Activated CD4-positive, alpha-beta memory T cell treated with anti-CD3 and anti-CD28 coated beads for 36 hours (primary cell): ENCODE results near the gene IP6K1. TPM values are rescaled to one million over a fixed set of nuclear protein-coding genes. Genes with fewer than 3 reads are reported as not detected.
"Not testable (repeated sequence)": the region's sequence is repeated elsewhere in the genome, so short reads cannot be mapped to it uniquely, and the experiment has no call there.

ENCODE experiments used
- CTCF ChIA-PET: fragments of 350-600 bp; sonication (Branson Sonifier 250); formaldehyde crosslinking; loops from one replicate; lab custom pipeline; 2021; ENCODE audit warnings: antibody characterized with exemption, inconsistent platforms; lab: Charles Lee
- POLR2A ChIA-PET: fragments of 350-600 bp; sonication (Branson Sonifier 250); formaldehyde crosslinking; loops from one replicate; lab custom pipeline; 2021; ENCODE audit warnings: antibody characterized with exemption; lab: Charles Lee
- DNase-seq: peaks from one replicate; pipeline ENCODE4 v3.0.0-alpha.2; 2020
- H3K27ac Mint-ChIP-seq: one replicate; pipeline ENCODE4 v1.8.0; 2021; ENCODE audit warnings: mixed read lengths
- H3K27me3 Mint-ChIP-seq: one replicate; pipeline ENCODE4 v1.8.0; 2021; ENCODE audit warnings: mixed read lengths
- H3K36me3 Mint-ChIP-seq: one replicate; pipeline ENCODE4 v1.8.0; 2021; ENCODE audit warnings: mixed read lengths
- H3K4me1 Mint-ChIP-seq: one replicate; pipeline ENCODE4 v1.8.0; 2021; ENCODE audit warnings: low read depth, mixed read lengths
- H3K4me3 Mint-ChIP-seq: one replicate; pipeline ENCODE4 v1.8.0; 2021; ENCODE audit warnings: mild to moderate bottlenecking, mixed read lengths
- H3K9me3 Mint-ChIP-seq: one replicate; pipeline ENCODE4 v1.8.0; 2021; ENCODE audit warnings: mixed read lengths
- intact Hi-C: fragments of 100-400 bp; cut with micrococcal nuclease; formaldehyde crosslinking; loops from one replicate; pipeline ENCODE4 v1.15.1; 2023
- total RNA-seq, 2 experiments: library from RNA; stranded (reverse); gene quantifications; one replicate each; pipeline ENCODE4 v1.2.3, GENCODE V29; 2021

Gene IP6K1
- total RNA-seq, 2 experiments from 2014 or later = 28.8 to 29.3 TPM

DNA sequence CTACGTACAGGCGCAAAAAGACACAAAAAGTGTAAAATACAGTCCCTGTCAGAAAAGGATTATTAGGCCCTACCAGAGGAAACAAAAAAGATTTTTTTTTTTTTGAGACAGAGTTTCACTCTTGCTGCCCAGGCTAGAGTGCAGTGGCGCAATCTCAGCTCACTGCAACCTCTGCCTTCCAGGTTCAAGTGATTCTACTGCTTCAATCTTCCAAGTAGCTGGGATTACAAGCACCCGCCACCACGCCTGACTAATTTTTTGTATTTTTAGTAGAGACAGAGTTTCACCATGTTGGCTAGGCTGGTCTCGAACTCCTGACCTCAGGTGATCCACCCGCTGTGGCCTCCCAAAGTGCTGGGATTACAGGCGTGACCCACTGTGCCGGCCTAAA, 5.4 kb downstream of the IP6K1 start:
- CTCF ChIA-PET = interaction anchor here (1.0 kb wide), 1 partner anchor 38 kb away, joined by 3 read pairs; no protein-coding TSS in a partner anchor

DNA sequence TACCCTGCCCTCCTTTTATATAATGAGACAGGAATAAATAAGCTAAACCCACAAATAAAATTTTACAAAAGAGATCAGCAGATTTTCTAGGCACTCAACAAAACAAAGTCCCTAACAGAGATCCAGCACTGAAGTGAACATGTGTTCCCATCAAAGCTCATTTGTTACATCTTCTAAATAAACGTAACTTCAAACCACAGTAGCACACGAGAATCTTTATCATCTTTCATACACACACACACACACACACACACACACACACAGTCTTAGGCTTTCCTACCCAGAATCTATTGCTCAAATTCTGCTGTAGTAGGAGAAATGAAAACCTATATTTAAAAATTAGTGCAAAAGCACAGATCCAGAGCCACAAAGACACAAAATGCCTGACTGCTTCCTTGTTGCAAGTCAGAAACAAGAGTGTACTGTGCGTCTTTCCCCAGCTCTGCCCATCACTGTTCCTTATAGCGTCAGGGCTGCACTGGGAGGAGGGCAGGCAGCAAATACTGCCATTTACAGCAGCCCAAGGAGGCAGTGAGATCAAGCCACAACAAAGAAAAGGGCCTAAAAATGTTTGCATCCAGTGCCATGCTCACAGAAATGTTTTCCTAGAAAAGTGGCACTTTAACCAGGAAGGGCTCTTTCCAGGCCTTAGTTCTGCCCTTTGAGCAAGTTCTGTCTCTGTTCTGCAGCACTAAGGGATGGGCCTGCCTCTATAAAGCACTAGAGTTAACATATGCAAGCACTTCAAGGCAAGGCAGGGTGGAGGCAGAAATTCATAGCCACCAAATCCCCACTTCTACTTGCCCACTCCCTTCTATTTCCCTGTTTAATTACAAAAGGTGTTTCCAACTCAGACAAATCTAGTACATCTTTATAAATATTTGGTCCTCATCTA, 6.0 kb downstream of the IP6K1 start:
- intact Hi-C loops = no loop called here
- H3K27me3 Mint-ChIP-seq = no peaks in the 10 kb centered on the region
- peaks cover 20% of the 10 kb centered on the region for H3K36me3 Mint-ChIP-seq
- POLR2A ChIA-PET = interaction anchor here (0.6 kb wide), 1 partner anchor 252 kb away, joined by 4 read pairs; no protein-coding TSS in a partner anchor
- H3K4me1 Mint-ChIP-seq = peaks cover 39% of the 10 kb centered on the region
- CTCF ChIA-PET = interaction anchor here (0.9 to 1.0 kb wide), 2 partner anchors 37 to 59 kb away, joined by 3 read pairs; no protein-coding TSS in a partner anchor
- H3K4me3 Mint-ChIP-seq = no peak overlapping the region
- H3K9me3 Mint-ChIP-seq = no peaks in the 10 kb centered on the region
- DNase-seq = no peak
- H3K27ac Mint-ChIP-seq = no peak overlapping the region

More for the DNA sequence above, 5.4 kb downstream of the IP6K1 start:
- POLR2A ChIA-PET = interaction anchor here (0.6 kb wide), 2 partner anchors 15 to 253 kb away, joined by 4 to 5 read pairs; no protein-coding TSS in a partner anchor
- intact Hi-C loops, H3K27ac Mint-ChIP-seq, DNase-seq, H3K9me3 Mint-ChIP-seq, H3K4me3 Mint-ChIP-seq, H3K27me3 Mint-ChIP-seq: not testable (repeated sequence)
- Mint-ChIP-seq H3K36me3 (peaks cover 24% of the 10 kb centered on the region), H3K4me1 (peaks cover 38% of the 10 kb centered on the region)

DNA sequence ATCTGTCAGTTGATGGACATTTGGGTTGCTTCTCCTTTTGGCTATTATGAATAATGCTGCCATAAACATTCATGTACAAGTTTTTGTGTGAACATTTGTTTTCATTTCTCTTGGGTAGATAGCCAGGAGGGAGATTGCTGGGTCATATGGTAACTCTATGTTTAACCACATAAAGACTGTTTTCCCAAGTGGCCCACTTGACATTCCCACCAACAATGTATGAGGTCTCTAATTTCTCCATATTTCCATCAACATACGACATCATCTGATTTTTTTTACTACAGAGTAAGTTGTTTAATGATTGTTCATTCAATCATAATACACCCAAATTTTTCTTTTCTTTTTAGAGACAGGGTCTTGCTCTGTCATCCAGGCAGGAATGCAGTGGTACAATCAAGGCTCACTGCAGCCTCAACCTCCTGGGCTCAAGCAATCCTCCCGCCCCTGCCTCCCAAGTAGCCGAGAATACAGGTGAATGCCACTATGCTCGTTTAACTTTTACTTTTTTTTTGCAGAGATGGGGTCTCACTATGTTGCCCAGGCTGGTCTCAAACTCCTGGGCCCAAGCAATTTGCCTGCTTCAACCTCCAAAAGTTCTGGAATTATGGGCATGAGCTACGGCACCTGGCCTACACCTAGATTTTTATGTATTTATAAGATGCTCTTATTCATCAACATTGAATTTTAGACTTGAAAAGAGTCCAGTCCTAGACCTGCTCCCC, 6.8 kb downstream of the IP6K1 start:
- ChIA-PET POLR2A (no interaction called here), CTCF (interaction anchor here (0.9 to 1.0 kb wide), 2 partner anchors 37 to 60 kb away, joined by 3 read pairs; no protein-coding TSS in a partner anchor)
- no peaks in the 10 kb centered on the region for H3K9me3 Mint-ChIP-seq
- DNase-seq = no peak
- peaks cover 42% of the 10 kb centered on the region for H3K4me1 Mint-ChIP-seq
- H3K36me3 Mint-ChIP-seq = peaks cover 15% of the 10 kb centered on the region
- H3K27ac Mint-ChIP-seq = no peak overlapping the region
- intact Hi-C loops = no loop called here
- no peaks in the 10 kb centered on the region for H3K27me3 Mint-ChIP-seq
- no peak overlapping the region for H3K4me3 Mint-ChIP-seq

DNA sequence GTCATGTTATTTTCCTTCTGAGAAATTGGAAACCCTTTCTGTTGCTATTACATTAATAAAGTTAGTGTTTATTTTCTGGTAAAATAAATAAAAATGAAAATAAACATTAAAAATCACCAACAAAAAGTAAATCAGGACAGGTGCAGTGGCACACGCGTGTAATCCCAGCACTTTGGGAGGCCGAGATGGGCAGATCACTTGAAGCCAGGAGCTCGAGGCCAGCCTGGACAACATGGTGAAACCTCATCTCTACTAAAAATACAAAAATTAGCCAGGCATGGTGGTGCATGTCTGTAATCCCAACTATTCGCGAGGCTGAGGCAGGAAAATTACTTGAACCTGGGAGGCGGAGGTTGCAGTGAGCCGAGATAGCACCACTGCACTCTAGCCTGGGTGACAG, 10.2 kb downstream of the IP6K1 start:
- H3K9me3 Mint-ChIP-seq, DNase-seq, CTCF ChIA-PET, H3K27me3 Mint-ChIP-seq, H3K4me3 Mint-ChIP-seq, H3K27ac Mint-ChIP-seq, H3K36me3 Mint-ChIP-seq, intact Hi-C loops: not testable (repeated sequence)
- POLR2A ChIA-PET = interaction anchor here (1.3 kb wide), 1 partner anchor 10 kb away, joined by 4 read pairs; the partner anchor contains the start of gene IP6K1
- peaks cover 42% of the 10 kb centered on the region for H3K4me1 Mint-ChIP-seq

DNA sequence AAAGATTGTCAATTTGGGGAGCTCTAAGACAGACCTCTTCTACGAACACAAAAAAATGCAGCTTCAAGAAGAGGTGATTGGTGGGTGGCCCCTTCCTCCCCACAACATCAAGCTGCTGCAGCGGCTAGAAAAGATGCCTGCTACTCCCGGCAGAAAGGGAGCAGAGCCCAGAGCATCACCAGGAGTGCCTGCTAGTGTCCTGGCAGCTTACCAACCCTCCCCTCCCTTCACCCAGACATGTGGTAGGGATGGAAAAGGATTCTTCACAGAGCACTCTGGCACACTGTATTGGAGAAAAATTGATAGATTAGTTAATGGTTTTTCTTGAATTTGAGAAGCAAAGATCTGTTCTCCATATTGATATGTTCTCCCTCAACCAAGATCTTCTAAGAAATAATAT, 10.8 kb downstream of the IP6K1 start:
- peaks cover 37% of the 10 kb centered on the region for H3K4me1 Mint-ChIP-seq
- CTCF ChIA-PET = no interaction called here
- no peak overlapping the region for H3K4me3 Mint-ChIP-seq
- POLR2A ChIA-PET = interaction anchor here (1.3 kb wide), 1 partner anchor 11 kb away, joined by 4 read pairs; the partner anchor contains the start of gene IP6K1
- no peak for DNase-seq
- no peak overlapping the region for H3K27ac Mint-ChIP-seq
- H3K9me3 Mint-ChIP-seq = no peaks in the 10 kb centered on the region
- intact Hi-C loops = no loop called here
- peaks cover 1% of the 10 kb centered on the region for H3K36me3 Mint-ChIP-seq
- no peaks in the 10 kb centered on the region for H3K27me3 Mint-ChIP-seq

DNA sequence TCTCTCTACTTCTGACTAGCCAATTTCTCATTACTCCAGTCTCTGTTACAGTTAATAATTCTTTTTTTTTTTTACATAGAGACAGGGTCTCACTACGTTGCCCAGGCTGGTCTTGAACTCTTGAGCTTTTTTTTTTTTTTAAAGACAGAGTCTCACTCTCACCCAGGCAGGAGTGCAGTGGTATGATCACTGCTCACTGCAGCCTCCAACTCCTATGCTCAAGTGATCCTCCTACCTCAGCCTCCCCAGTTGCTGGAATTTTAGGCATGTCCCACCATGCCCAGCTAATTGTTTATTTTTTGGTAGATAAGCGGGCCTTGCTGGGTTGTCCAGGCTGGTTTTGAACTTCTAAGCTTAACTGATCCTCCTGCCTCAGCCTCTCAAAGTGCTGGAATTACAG, 13.6 kb downstream of the IP6K1 start:
- Mint-ChIP-seq H3K27ac (no peak overlapping the region), H3K36me3 (peaks cover 8% of the 10 kb centered on the region), H3K4me3 (no peak overlapping the region), H3K4me1 (peaks cover 40% of the 10 kb centered on the region), H3K9me3 (no peaks in the 10 kb centered on the region), H3K27me3 (no peaks in the 10 kb centered on the region)
- no peak for DNase-seq
- ChIA-PET CTCF (interaction anchor here (0.8 to 1.4 kb wide), 2 partner anchors 67 to 528 kb away, joined by 3 read pairs; no protein-coding TSS in a partner anchor), POLR2A (no interaction called here)
- intact Hi-C loops = no loop called here

DNA sequence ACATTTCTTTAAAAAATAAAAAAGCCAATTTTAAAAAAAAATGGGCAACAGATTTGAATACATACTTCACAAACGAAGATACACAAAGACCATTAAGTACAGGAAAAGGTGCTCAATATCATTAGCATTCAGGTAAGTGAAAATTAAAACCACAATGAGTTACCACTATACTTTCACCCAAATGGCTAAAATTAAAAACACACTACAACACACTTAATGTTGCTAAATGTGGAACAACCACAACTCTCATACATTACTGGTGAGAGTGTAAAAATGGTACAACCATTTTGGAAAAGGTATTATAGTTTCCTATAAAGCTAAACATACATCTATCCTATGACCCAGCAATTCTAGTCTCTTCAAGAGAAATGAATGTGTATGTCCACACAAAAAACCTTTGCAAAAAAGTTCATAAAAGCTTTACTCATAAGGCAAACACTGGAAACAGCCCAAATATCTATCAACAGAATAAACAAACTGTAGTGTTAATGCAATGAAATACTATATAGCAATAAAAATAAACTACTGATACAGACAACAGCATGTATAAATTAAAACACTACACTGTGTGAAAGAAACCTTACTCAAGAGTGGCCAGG, 14.9 kb downstream of the IP6K1 start:
- no peak overlapping the region for H3K4me3 Mint-ChIP-seq
- intact Hi-C loops = no loop called here
- peaks cover 7% of the 10 kb centered on the region for H3K36me3 Mint-ChIP-seq
- H3K27me3 Mint-ChIP-seq = no peaks in the 10 kb centered on the region
- H3K4me1 Mint-ChIP-seq = peaks cover 38% of the 10 kb centered on the region
- no peak for DNase-seq
- H3K27ac Mint-ChIP-seq = no peak overlapping the region
- ChIA-PET POLR2A (no interaction called here), CTCF (interaction anchor here (1.4 kb wide), 1 partner anchor 68 kb away, joined by 4 read pairs; no protein-coding TSS in a partner anchor)
- H3K9me3 Mint-ChIP-seq = no peaks in the 10 kb centered on the region

DNA sequence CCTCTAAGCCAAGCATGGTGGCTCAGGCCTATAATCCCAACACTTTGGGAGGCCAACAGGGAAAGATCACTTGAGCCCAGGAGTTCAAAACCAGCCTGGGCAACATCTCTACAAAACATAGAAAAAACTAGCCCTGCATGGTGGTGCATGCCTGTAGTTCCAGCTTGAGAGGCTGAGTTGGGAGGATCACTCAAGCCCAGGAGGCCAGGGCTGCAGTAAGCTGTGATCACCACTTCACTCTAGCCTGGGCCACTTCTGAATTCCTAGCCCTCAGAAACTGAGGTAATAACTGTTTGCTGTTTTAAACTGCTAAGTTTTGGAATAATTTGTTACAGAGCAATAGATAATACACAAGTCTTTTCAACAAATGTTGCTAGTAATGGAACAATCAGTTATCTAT, 16.4 kb downstream of the IP6K1 start:
- no peak for DNase-seq
- Mint-ChIP-seq H3K4me1 (peaks cover 31% of the 10 kb centered on the region), H3K27ac (peak overlapping the region; percentile 34), H3K36me3 (peaks cover 9% of the 10 kb centered on the region), H3K4me3 (no peak overlapping the region), H3K27me3 (no peaks in the 10 kb centered on the region), H3K9me3 (no peaks in the 10 kb centered on the region)
- POLR2A ChIA-PET = no interaction called here
- CTCF ChIA-PET = interaction anchor here (0.9 to 2.1 kb wide), 2 partner anchors 33 to 69 kb away, joined by 3 to 5 read pairs; partner anchors contain the start of gene INKA1
- intact Hi-C loops = no loop called here

DNA sequence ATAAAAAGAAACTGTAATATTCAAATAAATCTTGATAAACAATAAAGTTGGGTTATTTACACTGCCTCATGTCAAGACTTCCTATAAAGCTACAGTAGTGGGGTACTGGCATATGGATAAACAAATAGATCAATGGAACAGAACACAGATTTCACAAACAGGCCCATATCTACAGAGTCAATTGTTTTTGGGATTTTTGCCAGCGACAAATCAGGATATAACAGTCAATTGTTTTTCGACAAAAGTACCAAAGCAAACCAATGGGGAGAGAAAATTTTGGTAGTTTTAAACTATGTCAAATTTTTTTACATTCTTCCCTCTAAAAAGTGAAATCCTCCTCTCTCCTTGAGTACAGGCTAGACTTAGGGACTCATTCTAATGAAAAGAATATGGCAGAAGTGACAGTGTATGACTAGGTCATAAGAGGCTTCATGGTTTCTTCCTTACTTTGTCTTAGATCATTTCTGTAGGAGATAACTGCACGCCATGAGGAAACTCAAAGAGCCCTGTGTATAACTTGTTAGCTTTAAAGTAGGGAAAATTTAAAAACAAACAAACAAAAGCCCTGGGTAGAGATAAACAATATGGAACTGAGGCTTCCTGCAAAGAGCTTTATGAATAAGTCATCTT, 16.9 kb downstream of the IP6K1 start:
- intact Hi-C loops = no loop called here
- DNase-seq = no peak
- Mint-ChIP-seq H3K4me1 (peaks cover 26% of the 10 kb centered on the region), H3K4me3 (no peak overlapping the region), H3K27me3 (no peaks in the 10 kb centered on the region), H3K27ac (no peak overlapping the region), H3K36me3 (peaks cover 11% of the 10 kb centered on the region), H3K9me3 (no peaks in the 10 kb centered on the region)
- CTCF ChIA-PET = interaction anchor here (2.1 kb wide), 1 partner anchor 70 kb away, joined by 5 read pairs; no protein-coding TSS in a partner anchor
- POLR2A ChIA-PET = no interaction called here

DNA sequence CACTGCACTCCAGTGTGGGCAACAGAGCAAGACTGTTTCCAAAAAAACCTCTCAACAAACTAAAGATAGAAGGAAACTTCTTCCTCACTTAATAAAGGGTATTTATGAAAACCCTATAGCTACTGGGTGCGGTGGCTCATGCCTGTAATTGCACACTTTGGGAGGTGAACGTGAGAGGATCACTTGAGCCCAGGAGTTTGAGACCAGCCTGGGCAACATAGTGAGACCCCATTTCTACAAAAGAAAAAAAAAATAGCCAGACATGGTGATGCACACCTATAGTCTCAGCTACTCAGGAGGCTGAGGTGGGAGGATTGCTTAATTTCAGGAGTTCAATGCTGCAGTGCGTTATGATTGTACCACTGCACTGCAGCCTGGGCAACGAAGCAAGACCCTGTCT, 22.4 kb downstream of the IP6K1 start:
- intact Hi-C loops = no loop called here
- no peak for DNase-seq
- Mint-ChIP-seq H3K27ac (no peak overlapping the region), H3K27me3 (no peaks in the 10 kb centered on the region), H3K36me3 (peaks cover 4% of the 10 kb centered on the region), H3K9me3 (no peaks in the 10 kb centered on the region), H3K4me1 (peaks cover 3% of the 10 kb centered on the region), H3K4me3 (no peak overlapping the region)
- ChIA-PET POLR2A (no interaction called here), CTCF (interaction anchor here (0.6 kb wide), 1 partner anchor 10 kb away, joined by 3 read pairs; no protein-coding TSS in a partner anchor)

DNA sequence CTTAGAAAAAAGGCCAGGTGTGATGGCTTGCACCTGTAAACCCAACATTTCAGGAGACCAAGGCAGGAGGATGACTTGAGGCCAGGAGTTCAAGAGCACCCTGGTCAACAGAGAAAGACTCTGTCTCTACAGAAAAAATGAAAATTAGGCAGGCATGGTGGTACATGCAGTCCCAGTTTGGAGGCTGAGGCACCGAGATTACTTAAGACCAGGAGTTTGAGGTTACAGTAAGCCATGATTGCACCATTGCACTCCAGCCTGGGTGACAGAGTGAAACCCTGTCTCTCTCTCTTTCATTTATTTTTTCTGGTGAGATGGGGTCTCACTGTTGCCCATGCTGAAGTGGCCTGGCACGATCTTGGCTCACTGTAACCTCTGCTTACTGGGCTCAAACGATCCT, 24.7 kb downstream of the IP6K1 start:
- POLR2A ChIA-PET = no interaction called here

More for the DNA sequence above, 24.7 kb downstream of the IP6K1 start:
- DNase-seq = no peak
- peaks cover 4% of the 10 kb centered on the region for H3K36me3 Mint-ChIP-seq
- H3K9me3 Mint-ChIP-seq = no peaks in the 10 kb centered on the region
- H3K27ac Mint-ChIP-seq = no peak overlapping the region
- H3K27me3 Mint-ChIP-seq = no peaks in the 10 kb centered on the region
- CTCF ChIA-PET = no interaction called here
- intact Hi-C loops = no loop called here
- peaks cover 8% of the 10 kb centered on the region for H3K4me1 Mint-ChIP-seq
- H3K4me3 Mint-ChIP-seq = no peak overlapping the region
